Thyroid gland (tissue), 4 donors: Measurements from ENCODE around the gene CST1. TPM values are rescaled to one million over a fixed set of nuclear protein-coding genes. Genes with fewer than 3 reads are reported as not detected.
A peak's percentile ranks its signal among the peaks of the same experiment; 100 is the strongest.
"Not testable (repeated sequence)": the region's sequence is repeated elsewhere in the genome, so short reads cannot be mapped to it uniquely, and the experiment has no call there.

ENCODE experiments used
- DNase-seq, 2 donors: peaks; one replicate each; pipeline ENCODE4 v3.0.0-alpha.2; 2019
- H3K27ac ChIP-seq, 3 donors: fragments of 200-600 bp; sonication (generic); 1 replicate in 2 of 3; 2 replicates in 1 of 3; pipeline ENCODE4 v1.5.1; 2016 to 2019; ENCODE audit warnings: mild to moderate bottlenecking in 1 of 3, moderate library complexity in 1 of 3
- H3K27me3 ChIP-seq: fragments of 200-600 bp; sonication (generic); one replicate; pipeline ENCODE4 v1.5.1; 2019
- H3K36me3 ChIP-seq, 2 donors: fragments of 200-600 bp; sonication (generic); one replicate each; pipeline ENCODE4 v1.5.1; 2016 to 2019
- H3K4me1 ChIP-seq, 2 donors: fragments of 200-600 bp; sonication (generic); one replicate each; pipeline ENCODE4 v1.5.1; 2017 to 2019
- H3K4me3 ChIP-seq, 3 donors: fragments of 200-600 bp; sonication (generic); replicated peaks in 1 of 3; 1 replicate in 2 of 3; 2 replicates in 1 of 3; pipeline ENCODE4 v1.5.1; 2016; ENCODE audit warnings: mild to moderate bottlenecking in 1 of 3
- H3K9me3 ChIP-seq: fragments of 200-600 bp; sonication (generic); one replicate; pipeline ENCODE4 v1.5.1; 2017
- POLR2A ChIP-seq, 2 donors: fragments of 450-650 bp; IDR thresholded peaks; one replicate each; pipeline ENCODE4 v1.6.1; 2017; ENCODE audit warnings: antibody characterized with exemption in 2 of 2, mild to moderate bottlenecking in 2 of 2, moderate library complexity in 1 of 2
- WGBS, 2 donors: methylation state at CpG; one replicate each; pipeline ENCODE4 v1.1.5; 2017; 5-methylcytosine and 5-hydroxymethylcytosine counted together
- intact Hi-C: fragments of 100-400 bp; cut with DNase I; formaldehyde crosslinking; loops from one replicate; pipeline ENCODE4 v1.15.1; 2023
- total RNA-seq, 4 donors: library from RNA; depleted of rRNA; stranded (reverse); fragments of >200 nt; gene quantifications; one replicate each; pipeline ENCODE4 v1.2.3, GENCODE V29; 2016
- TF ChIP-seq, protein P1 (sequence below), 6 experiments: fragments of 200-600 bp in 3 of 6; fragments of 450-650 bp in 3 of 6; sonication (generic) in 3 of 6; IDR thresholded peaks; one replicate each; pipeline ENCODE4 v1.5.1; 2016 to 2019; ENCODE audit warnings: antibody characterized with exemption in 6 of 6, mild to moderate bottlenecking in 2 of 6, inconsistent platforms in 1 of 6, moderate library complexity in 1 of 6

CST1 gene
- not detected for total RNA-seq

DNA sequence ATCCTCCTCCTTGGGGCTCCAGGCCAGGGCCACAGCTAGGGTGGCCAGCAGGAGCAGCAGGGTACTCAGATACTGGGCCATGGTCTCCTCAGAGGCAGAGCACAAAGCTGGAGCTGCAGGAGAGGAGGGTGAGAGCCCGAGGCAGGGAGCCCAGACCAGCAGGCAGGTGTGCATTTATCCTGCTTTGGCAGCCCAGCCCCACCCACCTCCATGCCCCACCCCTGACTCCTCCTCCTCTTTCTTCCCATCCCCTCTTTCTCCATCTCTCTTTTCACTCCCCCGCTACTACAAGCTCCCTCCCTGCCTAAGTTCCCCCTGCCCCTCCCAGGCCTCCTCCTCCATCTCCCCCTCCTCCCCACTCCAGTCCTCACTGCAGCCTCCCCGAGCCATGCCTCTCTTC lies at the start of gene CST1:
Gene CST1, minus strand, starts transcription at position 150 of the 400 bp plus-strand sequence. Its CDS starts 69 bp downstream, at position 81.
- H3K9me3 ChIP-seq, H3K4me3 ChIP-seq, DNase-seq, H3K27me3 ChIP-seq, H3K4me1 ChIP-seq, H3K27ac ChIP-seq, H3K36me3 ChIP-seq, intact Hi-C loops: not testable (repeated sequence)
- 45 to 47% methylated on average over 3 of the region's 3 CpGs for WGBS, 2 donors

DNA sequence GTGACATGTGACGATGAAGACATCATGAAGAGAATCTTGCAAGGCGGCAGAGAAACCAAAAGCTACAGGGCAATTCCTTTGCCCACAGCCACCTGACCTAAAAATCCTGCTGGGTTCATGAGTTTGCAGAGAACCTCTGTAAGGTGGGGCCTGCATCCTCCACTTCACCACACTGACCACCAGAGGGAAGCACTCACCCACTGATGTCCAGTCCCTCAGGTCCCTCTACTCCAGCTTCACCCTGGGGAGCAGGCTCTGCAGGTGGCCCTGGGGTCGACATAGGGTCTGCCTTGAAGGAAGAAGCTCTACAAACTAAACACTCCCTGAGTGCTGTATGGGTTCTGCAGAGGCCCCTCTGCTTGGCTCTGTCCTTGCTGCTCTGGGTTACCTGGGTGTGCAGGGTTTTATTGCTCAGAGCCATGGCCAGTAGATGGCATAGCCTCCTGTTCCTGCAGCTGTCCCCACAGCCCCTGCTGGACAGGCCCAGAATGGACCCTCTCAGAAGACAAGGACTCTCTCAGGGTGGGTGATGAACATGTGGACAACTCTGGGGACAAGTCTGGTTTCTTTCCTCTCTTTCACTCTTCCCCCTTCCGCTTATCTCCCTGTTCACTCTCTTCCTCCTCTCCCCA lies 48.6 kb upstream of the CST1 start:
- H3K36me3 ChIP-seq, H3K4me3 ChIP-seq, intact Hi-C loops, H3K9me3 ChIP-seq, H3K27ac ChIP-seq, H3K4me1 ChIP-seq, H3K27me3 ChIP-seq: not testable (repeated sequence)
- TF ChIP-seq, protein P1, sequence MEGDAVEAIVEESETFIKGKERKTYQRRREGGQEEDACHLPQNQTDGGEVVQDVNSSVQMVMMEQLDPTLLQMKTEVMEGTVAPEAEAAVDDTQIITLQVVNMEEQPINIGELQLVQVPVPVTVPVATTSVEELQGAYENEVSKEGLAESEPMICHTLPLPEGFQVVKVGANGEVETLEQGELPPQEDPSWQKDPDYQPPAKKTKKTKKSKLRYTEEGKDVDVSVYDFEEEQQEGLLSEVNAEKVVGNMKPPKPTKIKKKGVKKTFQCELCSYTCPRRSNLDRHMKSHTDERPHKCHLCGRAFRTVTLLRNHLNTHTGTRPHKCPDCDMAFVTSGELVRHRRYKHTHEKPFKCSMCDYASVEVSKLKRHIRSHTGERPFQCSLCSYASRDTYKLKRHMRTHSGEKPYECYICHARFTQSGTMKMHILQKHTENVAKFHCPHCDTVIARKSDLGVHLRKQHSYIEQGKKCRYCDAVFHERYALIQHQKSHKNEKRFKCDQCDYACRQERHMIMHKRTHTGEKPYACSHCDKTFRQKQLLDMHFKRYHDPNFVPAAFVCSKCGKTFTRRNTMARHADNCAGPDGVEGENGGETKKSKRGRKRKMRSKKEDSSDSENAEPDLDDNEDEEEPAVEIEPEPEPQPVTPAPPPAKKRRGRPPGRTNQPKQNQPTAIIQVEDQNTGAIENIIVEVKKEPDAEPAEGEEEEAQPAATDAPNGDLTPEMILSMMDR (IDR thresholded peaks at IDR 0.05) = peak in 5 of 6 experiments; percentile 17 to 53 (median 31)
- peak; percentile 12 to 29 for DNase-seq
- WGBS, 2 donors = 52 to 67% methylated on average over 3 to 4 of the region's 4 CpGs

GRCh38 chr20:23795526-23795925 lies 44.8 kb upstream of the CST1 start:
- Histone ChIP-seq H3K27ac (no peak overlapping the region), H3K9me3 (no peaks in the 10 kb centered on the region), H3K36me3 (no peaks in the 10 kb centered on the region), H3K4me1 (no peaks in the 10 kb centered on the region), H3K4me3 (no peak overlapping the region), H3K27me3 (no peaks in the 10 kb centered on the region)
- TF ChIP-seq, protein P1 (IDR thresholded peaks at IDR 0.05) = no peak
- no peak for TF ChIP-seq POLR2A (IDR thresholded peaks at IDR 0.05)
- WGBS, 2 donors = 92 to 94% methylated on average over 3 of the region's 3 CpGs
- DNase-seq = no peak
- intact Hi-C loops = no loop called here

- Histone ChIP-seq H3K9me3 (no peaks in the 10 kb centered on the region), H3K27ac (no peak overlapping the region), H3K4me3 (no peak overlapping the region), H3K36me3 (no peaks in the 10 kb centered on the region), H3K27me3 (no peaks in the 10 kb centered on the region), H3K4me1 (no peaks in the 10 kb centered on the region)
- 49 to 50% methylated on average over 7 of the region's 7 CpGs for WGBS, 2 donors
- intact Hi-C loops = no loop called here
- TF ChIP-seq, protein P1 (IDR thresholded peaks at IDR 0.05) = no peak
- no peak for TF ChIP-seq POLR2A (IDR thresholded peaks at IDR 0.05)
- no peak for DNase-seq
Observed at GRCh38 chr20:23794841-23795240, 44.1 kb upstream of the CST1 start.

- 85 to 88% methylated on average over 7 of the region's 7 CpGs for WGBS, 2 donors
- Histone ChIP-seq H3K27me3 (no peaks in the 10 kb centered on the region), H3K4me1 (no peaks in the 10 kb centered on the region), H3K4me3 (no peak overlapping the region), H3K9me3 (no peaks in the 10 kb centered on the region), H3K36me3 (no peaks in the 10 kb centered on the region), H3K27ac (no peak overlapping the region)
- no peak for DNase-seq
- TF ChIP-seq, protein P1 (IDR thresholded peaks at IDR 0.05) = no peak
- TF ChIP-seq POLR2A (IDR thresholded peaks at IDR 0.05) = no peak
- intact Hi-C loops = no loop called here
Observed at GRCh38 chr20:23794065-23794464, 43.3 kb upstream of the CST1 start.
